A673 (cell line): ENCODE data around the gene MOB2.

Experiments
- CTCF ChIP-seq: fragments of 300-800, 200-600 bp; sonication (generic); conservative IDR thresholded peaks from 2 replicates; pipeline ENCODE4 v1.5.1; 2017; ENCODE audit warnings: low read depth, mild to moderate bottlenecking, antibody characterized with exemption, low read length, moderate library complexity, mixed read lengths
- EZH2 ChIP-seq: fragments of 200-600 bp; sonication (generic); IDR thresholded peaks from 2 replicates; pipeline ENCODE4 v1.6.1; 2017; ENCODE audit warnings: borderline replicate concordance, low read depth, mild to moderate bottlenecking, mixed read lengths, antibody characterized with exemption, low read length; ENCODE audit not compliant: poor library complexity, severe bottlenecking

- TF ChIP-seq CTCF (no peak), EZH2 (no peak)
These were observed 8.1 kb upstream of the MOB2 start for GRCh38 chr11:1494650-1495049.
